A549 (cell line): ENCODE data around the gene PPM1H. TPM values are rescaled to one million over a fixed set of nuclear protein-coding genes. Genes with fewer than 3 reads are reported as not detected.

Experiments used
- ATAC-seq, 2 experiments: fragments of 200-7000 bp in 1 of 2; fragments of >200 bp in 1 of 2; cut with Nextera tagmentation in 1 of 2; cut with Tn5 transposase in 1 of 2; 3 replicates each; pipeline versions ENCODE4 v1.8.0 to v1.9.1; 2018 to 2020; ENCODE audit warnings: mild to moderate bottlenecking in 1 of 2, moderate library complexity in 1 of 2
- CTCF ChIA-PET: fragments of 300-600 bp; sonication (Branson Sonifier 250); formaldehyde crosslinking; extraction: SDS; loops from one replicate; lab custom pipeline; 2021; ENCODE audit warnings: antibody characterized with exemption, inconsistent platforms; lab: Yijun Ruan, JAX
- POLR2A ChIA-PET: fragments of 350-600 bp; formaldehyde crosslinking; extraction: SDS; loops from one replicate; lab custom pipeline; 2021; ENCODE audit warnings: antibody characterized with exemption, inconsistent platforms; lab: Yijun Ruan, JAX
- DNase-seq, 2 experiments: peaks; one replicate each; pipeline versions ENCODE4 v3.0.0 to v3.0.0-alpha.2; 2011 to 2016; ENCODE audit warnings: low read depth in 1 of 2, low spot score in 1 of 2
- FAIRE-seq: peaks from 2 replicates; lab custom pipeline; 2011; peaks lifted over from hg19 to GRCh38; lab: Jason Lieb, UNC
- H3K27ac ChIP-seq, 2 experiments: fragments of >200 bp; sonication (Bioruptor Twin); formaldehyde crosslinking; 3 replicates each; pipeline ENCODE4 v1.5.1; 2016 to 2017
- H3K4me1 ChIP-seq: fragments of >200 bp; sonication (Bioruptor Twin); formaldehyde crosslinking; 3 replicates; pipeline ENCODE4 v1.6.1; 2016
- H3K4me2 ChIP-seq: fragments of >200 bp; sonication (Bioruptor Twin); formaldehyde crosslinking; 3 replicates; pipeline ENCODE4 v1.6.1; 2016
- H3K4me3 ChIP-seq: fragments of >200 bp; sonication (Bioruptor Twin); formaldehyde crosslinking; 3 replicates; pipeline ENCODE4 v1.5.1; 2016
- H3K9me3 ChIP-seq: fragments of >200 bp; sonication (Bioruptor Twin); formaldehyde crosslinking; 3 replicates; pipeline ENCODE4 v1.6.1; 2016
- CBX2 ChIP-seq: fragments of 200-600 bp; sonication (generic); IDR thresholded peaks from 2 replicates; pipeline ENCODE4 v1.6.1; 2016; ENCODE audit warnings: low read depth, mild to moderate bottlenecking, borderline replicate concordance
- CEBPB ChIP-seq, 2 experiments: fragments of >200 bp in 1 of 2; sonication (Bioruptor Twin) in 1 of 2; formaldehyde crosslinking in 1 of 2; IDR thresholded peaks; 2 replicates each; pipeline ENCODE4 v1.6.1; 2012 to 2016
- CHD2 ChIP-seq: fragments of 150-350 bp; IDR thresholded peaks from 2 replicates; pipeline ENCODE4 v1.6.1; 2014; ENCODE audit warnings: low read length; ENCODE audit not compliant: partially characterized antibody
- FOSB ChIP-seq: fragments of 250-450 bp; sonication (Bioruptor Pico); IDR thresholded peaks from 2 replicates; pipeline ENCODE4 v1.5.0; 2020; ENCODE audit warnings: mild to moderate bottlenecking, moderate library complexity
- FOXS1 ChIP-seq: fragments of 250-450 bp; sonication (Bioruptor Pico); IDR thresholded peaks from 2 replicates; pipeline ENCODE4 v1.5.0; 2020; ENCODE audit warnings: mild to moderate bottlenecking, moderate library complexity
- GATA3 ChIP-seq: IDR thresholded peaks from 2 replicates; pipeline ENCODE4 v1.6.1; 2012; ENCODE audit warnings: borderline replicate concordance
- HEYL ChIP-seq: fragments of 250-450 bp; sonication (Bioruptor Pico); IDR thresholded peaks from 2 replicates; pipeline ENCODE4 v1.8.0; 2021; ENCODE audit warnings: mild to moderate bottlenecking, moderate library complexity
- JUN ChIP-seq, 2 experiments: fragments of >200 bp; sonication (Bioruptor Twin); formaldehyde crosslinking; IDR thresholded peaks; 2 replicates in 1 of 2; 3 replicates in 1 of 2; pipeline ENCODE4 v1.6.1; 2016 to 2017
- NR3C1 ChIP-seq: fragments of >200 bp; sonication (Bioruptor Twin); formaldehyde crosslinking; IDR thresholded peaks from 3 replicates; pipeline ENCODE4 v1.6.1; 2017
- RARB ChIP-seq: fragments of 250-450 bp; sonication (Bioruptor Pico); IDR thresholded peaks from 2 replicates; pipeline ENCODE4 v1.8.0; 2021; ENCODE audit warnings: mild to moderate bottlenecking, moderate library complexity
- RFX5 ChIP-seq: fragments of 450-650 bp; IDR thresholded peaks from 2 replicates; pipeline ENCODE4 v1.7.1; 2014; ENCODE audit warnings: antibody characterized with exemption, mild to moderate bottlenecking, moderate library complexity
- ZC3H11A ChIP-seq: fragments of 450-650 bp; IDR thresholded peaks from 2 replicates; pipeline ENCODE4 v1.6.1; 2014; ENCODE audit warnings: antibody characterized with exemption, mild to moderate bottlenecking
- WGBS: methylation state at CpG from one replicate; pipeline ENCODE4 v1.1.6; 2017; ENCODE audit errors: missing lambda C conversion rate; 5-methylcytosine and 5-hydroxymethylcytosine counted together
- polyA plus RNA-seq, 4 experiments: library from polyadenylated mRNA; depleted of rRNA in 3 of 4; stranded (reverse); fragments of >200 nt; fragmentation: RNase III in 1 of 4; extraction: RNeasy Plus Mini Kit Qiagen cat#74134 plus additional on column Dnase treatment in 1 of 4; gene quantifications; 2 replicates in 3 of 4; 3 replicates in 1 of 4; pipeline ENCODE4 v1.2.3, GENCODE V29; 2011 to 2017
- TF ChIP-seq, protein P1 (sequence below): IDR thresholded peaks from 2 replicates; pipeline ENCODE4 v1.6.1; 2012
- TF ChIP-seq, protein P2 (sequence below): fragments of 200-600 bp; sonication (generic); IDR thresholded peaks from 2 replicates; pipeline ENCODE4 v1.6.1; 2016; ENCODE audit warnings: antibody characterized with exemption, mild to moderate bottlenecking, moderate library complexity
- TF ChIP-seq, protein P3 (sequence below): fragments of 450-650 bp; IDR thresholded peaks from 2 replicates; pipeline ENCODE4 v1.6.1; 2014; ENCODE audit warnings: antibody characterized with exemption
- TF ChIP-seq, protein P4 (sequence below): IDR thresholded peaks from 2 replicates; pipeline ENCODE4 v1.6.1; 2012
- TF ChIP-seq, protein P5 (sequence below): fragments of 250-450 bp; sonication (Bioruptor Pico); IDR thresholded peaks from 2 replicates; pipeline ENCODE4 v1.5.0; 2020; ENCODE audit warnings: low read depth, mild to moderate bottlenecking, moderate library complexity

Gene PPM1H
- polyA plus RNA-seq, 2 of the 4 experiments (the other 2 are of a cell fraction) = 7.8 TPM

DNA sequence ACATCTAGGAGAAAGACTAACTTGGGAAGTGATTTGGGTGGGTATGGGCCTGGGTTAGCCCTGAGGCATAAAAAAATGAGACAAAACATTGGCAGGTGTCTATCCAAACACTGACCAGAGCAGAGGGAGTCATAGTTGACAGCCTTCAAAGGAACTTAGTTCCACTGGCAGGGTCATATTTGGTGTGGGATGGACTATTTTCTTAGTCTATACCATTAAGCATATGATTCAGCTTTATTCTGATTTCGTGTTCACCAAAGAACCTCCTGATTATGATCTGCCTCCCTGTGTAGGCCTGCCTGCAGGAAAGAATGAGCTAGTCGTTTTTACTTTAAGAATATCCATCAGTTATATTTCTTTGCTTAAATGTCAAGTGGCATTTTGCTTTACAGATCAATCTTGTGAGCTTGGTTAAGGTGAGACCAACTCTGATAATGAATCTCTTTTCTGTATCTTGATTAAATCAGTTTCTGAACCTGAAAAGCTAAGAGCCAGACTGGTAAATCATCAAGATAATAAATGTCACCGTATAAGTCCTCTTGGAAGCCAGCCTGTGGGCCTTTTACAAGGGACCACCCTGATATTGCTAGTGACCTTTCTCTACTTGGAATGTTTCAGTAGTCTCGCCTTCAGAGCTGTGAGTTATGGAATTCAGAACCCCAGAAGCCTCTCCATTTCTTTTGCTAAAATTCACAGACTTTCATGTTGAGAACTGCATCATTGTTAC is 285.4 kb downstream of the PPM1H start (continued):
- no peak for TF ChIP-seq CHD2
- TF ChIP-seq, protein P1, sequence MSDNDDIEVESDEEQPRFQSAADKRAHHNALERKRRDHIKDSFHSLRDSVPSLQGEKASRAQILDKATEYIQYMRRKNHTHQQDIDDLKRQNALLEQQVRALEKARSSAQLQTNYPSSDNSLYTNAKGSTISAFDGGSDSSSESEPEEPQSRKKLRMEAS = no peak
- TF ChIP-seq, all 56 proteins: peak for 0

DNA sequence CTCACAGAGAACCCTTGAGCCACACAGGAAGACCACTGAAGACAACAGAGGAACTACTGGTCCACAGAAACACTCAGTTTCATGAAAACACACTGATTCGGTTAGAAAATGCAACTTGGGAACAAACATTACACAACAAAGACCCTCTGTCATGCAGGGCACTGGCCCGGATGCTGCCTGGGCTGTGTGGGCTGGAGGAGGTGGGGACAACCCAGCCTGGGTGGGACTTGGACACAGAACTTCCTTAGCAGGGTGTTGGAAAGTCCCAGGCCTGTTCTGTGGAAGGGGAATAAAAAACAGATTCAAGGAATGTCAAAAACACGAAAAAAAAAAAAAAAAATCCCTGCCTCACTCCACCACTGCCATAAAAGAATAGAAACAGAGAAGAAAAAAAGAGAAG is 287.4 kb downstream of the PPM1H start:
- ATAC-seq (no peak), DNase-seq (no peak), FAIRE-seq (no peak)
- ChIA-PET POLR2A (no interaction called here), CTCF (interaction anchor here (0.8 to 1.5 kb wide), 2 partner anchors 10 to 12 kb away, joined by 3 read pairs; no protein-coding TSS in a partner anchor)
- 67% methylated on average over 3 of the region's 3 CpGs for WGBS
- H3K4me3 ChIP-seq = no peak overlapping the region
- H3K4me1 ChIP-seq = peaks cover 10% of the 10 kb centered on the region
- no peak overlapping the region; a peak in 1 of 6 replicates for H3K27ac ChIP-seq
- no peak overlapping the region for H3K4me2 ChIP-seq
- no peak for TF ChIP-seq RARB (CRISPR knock-in tag)
- TF ChIP-seq, protein P2, sequence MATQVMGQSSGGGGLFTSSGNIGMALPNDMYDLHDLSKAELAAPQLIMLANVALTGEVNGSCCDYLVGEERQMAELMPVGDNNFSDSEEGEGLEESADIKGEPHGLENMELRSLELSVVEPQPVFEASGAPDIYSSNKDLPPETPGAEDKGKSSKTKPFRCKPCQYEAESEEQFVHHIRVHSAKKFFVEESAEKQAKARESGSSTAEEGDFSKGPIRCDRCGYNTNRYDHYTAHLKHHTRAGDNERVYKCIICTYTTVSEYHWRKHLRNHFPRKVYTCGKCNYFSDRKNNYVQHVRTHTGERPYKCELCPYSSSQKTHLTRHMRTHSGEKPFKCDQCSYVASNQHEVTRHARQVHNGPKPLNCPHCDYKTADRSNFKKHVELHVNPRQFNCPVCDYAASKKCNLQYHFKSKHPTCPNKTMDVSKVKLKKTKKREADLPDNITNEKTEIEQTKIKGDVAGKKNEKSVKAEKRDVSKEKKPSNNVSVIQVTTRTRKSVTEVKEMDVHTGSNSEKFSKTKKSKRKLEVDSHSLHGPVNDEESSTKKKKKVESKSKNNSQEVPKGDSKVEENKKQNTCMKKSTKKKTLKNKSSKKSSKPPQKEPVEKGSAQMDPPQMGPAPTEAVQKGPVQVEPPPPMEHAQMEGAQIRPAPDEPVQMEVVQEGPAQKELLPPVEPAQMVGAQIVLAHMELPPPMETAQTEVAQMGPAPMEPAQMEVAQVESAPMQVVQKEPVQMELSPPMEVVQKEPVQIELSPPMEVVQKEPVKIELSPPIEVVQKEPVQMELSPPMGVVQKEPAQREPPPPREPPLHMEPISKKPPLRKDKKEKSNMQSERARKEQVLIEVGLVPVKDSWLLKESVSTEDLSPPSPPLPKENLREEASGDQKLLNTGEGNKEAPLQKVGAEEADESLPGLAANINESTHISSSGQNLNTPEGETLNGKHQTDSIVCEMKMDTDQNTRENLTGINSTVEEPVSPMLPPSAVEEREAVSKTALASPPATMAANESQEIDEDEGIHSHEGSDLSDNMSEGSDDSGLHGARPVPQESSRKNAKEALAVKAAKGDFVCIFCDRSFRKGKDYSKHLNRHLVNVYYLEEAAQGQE = no peak
- TF ChIP-seq, protein P1 = no peak
- TF ChIP-seq GATA3 = no peak
- TF ChIP-seq, protein P3, sequence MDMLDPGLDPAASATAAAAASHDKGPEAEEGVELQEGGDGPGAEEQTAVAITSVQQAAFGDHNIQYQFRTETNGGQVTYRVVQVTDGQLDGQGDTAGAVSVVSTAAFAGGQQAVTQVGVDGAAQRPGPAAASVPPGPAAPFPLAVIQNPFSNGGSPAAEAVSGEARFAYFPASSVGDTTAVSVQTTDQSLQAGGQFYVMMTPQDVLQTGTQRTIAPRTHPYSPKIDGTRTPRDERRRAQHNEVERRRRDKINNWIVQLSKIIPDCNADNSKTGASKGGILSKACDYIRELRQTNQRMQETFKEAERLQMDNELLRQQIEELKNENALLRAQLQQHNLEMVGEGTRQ = no peak
- TF ChIP-seq, protein P4, sequence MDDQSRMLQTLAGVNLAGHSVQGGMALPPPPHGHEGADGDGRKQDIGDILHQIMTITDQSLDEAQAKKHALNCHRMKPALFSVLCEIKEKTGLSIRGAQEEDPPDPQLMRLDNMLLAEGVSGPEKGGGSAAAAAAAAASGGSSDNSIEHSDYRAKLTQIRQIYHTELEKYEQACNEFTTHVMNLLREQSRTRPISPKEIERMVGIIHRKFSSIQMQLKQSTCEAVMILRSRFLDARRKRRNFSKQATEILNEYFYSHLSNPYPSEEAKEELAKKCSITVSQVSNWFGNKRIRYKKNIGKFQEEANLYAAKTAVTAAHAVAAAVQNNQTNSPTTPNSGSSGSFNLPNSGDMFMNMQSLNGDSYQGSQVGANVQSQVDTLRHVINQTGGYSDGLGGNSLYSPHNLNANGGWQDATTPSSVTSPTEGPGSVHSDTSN = no peak
- no peak for TF ChIP-seq JUN (IDR thresholded peaks at IDR 0.05)
- no peak for TF ChIP-seq NR3C1
- no peaks in the 10 kb centered on the region for H3K9me3 ChIP-seq

DNA sequence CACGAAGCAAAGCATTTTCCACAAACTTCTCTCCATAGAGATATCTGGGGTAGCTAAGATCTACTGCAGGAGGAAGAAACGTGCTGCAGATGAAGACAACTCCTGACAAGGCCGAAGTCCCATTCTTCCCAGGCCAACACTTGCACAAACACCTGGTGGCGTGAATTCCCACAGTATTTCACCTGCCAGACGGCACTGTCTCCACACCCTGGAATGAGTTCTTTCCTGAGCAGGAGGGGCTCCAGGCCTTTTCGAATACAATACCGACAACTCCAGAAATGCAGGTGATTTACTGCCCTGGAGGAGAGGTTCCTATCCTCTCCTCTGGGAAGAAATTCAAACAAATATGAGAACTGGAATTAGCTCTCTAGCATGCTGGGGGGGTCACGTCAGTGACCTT is 288.4 kb downstream of the PPM1H start:
- ATAC-seq (no peak), DNase-seq (no peak), FAIRE-seq (no peak)
- no peak for TF ChIP-seq FOSB (CRISPR knock-in tag)
- TF ChIP-seq, protein P1 = no peak
- no peak for TF ChIP-seq CEBPB (IDR thresholded peaks at IDR 0.05)
- TF ChIP-seq, protein P5, sequence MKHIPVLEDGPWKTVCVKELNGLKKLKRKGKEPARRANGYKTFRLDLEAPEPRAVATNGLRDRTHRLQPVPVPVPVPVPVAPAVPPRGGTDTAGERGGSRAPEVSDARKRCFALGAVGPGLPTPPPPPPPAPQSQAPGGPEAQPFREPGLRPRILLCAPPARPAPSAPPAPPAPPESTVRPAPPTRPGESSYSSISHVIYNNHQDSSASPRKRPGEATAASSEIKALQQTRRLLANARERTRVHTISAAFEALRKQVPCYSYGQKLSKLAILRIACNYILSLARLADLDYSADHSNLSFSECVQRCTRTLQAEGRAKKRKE = no peak
- no peak for TF ChIP-seq RFX5
- no peak for TF ChIP-seq CBX2
- no peak for TF ChIP-seq HEYL
- no peak for TF ChIP-seq FOXS1 (CRISPR knock-in tag)
- no peak for TF ChIP-seq ZC3H11A
- CTCF ChIA-PET = interaction anchor here (0.8 kb wide), 1 partner anchor 14 kb away, joined by 3 read pairs; no protein-coding TSS in a partner anchor
- Histone ChIP-seq H3K4me1 (peaks cover 11% of the 10 kb centered on the region), H3K9me3 (no peaks in the 10 kb centered on the region), H3K4me2 (no peak overlapping the region), H3K4me3 (no peak overlapping the region), H3K27ac (no peak overlapping the region)
- POLR2A ChIA-PET = no interaction called here
- WGBS = 95% methylated on average over 8 of the region's 8 CpGs
